GM12874 (cell line): ENCODE results near the gene FAM50A.

Experiments
- TF ChIP-seq, protein P1 (sequence below): IDR thresholded peaks from 2 replicates; pipeline ENCODE4 v1.5.1; 2011; ENCODE audit warnings: low read depth, mild to moderate bottlenecking, control low read depth, low read length, moderate library complexity; ENCODE audit not compliant: insufficient read depth

The FAM50A gene

DNA sequence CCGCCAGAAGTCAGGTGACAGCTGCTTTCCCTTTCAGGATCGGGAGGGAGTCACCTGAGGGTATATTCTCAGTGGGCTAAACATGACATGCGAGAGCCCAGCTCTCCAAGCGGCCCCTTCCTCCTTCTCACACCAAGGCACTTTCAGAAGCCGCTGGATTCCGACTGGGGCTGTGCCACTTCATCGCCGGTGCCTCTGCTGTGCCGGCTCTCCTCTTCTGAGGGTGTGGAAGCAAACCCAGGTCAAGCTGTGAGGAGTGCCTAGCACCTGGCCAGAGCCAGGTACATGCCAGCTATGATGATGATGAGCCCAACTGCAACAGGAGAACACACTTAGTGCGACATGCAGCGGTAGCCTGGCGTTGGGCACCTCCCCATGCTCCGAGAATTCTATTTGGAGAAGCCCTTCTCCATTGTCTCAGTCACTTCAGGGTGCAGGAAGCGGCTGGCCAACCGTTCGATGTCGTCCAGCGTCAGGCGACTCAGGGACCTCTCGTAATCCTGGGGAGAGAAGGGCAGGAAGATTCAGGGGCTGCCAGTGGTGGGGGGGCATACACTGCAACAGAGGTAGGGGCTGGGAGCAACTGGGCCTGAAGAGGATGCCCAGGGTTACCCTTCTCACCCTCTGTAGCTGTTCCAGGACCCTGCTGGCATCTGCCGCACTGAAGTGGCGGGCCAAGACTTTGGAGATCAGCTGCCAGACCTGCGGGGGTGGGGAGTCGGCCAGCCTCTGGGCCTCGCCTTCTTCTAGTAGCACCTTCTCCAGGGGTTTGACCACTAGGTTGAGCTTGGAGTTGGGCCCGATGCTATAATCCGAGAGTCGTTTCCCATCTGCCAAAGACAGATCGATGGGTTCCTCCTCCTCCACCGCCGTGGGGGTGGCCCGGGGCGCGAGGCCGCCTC lies 41.5 kb downstream of the FAM50A start:
- TF ChIP-seq, protein P1, sequence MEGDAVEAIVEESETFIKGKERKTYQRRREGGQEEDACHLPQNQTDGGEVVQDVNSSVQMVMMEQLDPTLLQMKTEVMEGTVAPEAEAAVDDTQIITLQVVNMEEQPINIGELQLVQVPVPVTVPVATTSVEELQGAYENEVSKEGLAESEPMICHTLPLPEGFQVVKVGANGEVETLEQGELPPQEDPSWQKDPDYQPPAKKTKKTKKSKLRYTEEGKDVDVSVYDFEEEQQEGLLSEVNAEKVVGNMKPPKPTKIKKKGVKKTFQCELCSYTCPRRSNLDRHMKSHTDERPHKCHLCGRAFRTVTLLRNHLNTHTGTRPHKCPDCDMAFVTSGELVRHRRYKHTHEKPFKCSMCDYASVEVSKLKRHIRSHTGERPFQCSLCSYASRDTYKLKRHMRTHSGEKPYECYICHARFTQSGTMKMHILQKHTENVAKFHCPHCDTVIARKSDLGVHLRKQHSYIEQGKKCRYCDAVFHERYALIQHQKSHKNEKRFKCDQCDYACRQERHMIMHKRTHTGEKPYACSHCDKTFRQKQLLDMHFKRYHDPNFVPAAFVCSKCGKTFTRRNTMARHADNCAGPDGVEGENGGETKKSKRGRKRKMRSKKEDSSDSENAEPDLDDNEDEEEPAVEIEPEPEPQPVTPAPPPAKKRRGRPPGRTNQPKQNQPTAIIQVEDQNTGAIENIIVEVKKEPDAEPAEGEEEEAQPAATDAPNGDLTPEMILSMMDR, result no peak

DNA sequence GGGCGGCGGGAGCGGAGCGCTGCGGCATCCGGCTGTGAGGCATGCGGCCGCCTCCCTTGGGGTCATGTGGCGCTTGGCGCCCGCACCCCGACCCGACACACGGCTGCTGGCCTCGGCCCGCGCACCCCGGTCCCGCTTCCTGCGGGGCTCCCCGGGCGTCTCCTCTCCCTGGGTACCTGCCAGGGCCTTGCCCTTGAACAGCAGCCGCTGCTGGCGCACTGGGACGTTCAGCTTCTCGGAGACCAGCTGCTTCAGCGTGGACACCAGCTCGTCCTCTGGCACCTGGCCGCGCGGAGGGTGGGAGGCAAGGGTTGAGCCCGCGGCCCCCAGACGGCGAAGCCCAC lies 42.1 kb downstream of the FAM50A start:
- TF ChIP-seq, protein P1, result no peak

DNA sequence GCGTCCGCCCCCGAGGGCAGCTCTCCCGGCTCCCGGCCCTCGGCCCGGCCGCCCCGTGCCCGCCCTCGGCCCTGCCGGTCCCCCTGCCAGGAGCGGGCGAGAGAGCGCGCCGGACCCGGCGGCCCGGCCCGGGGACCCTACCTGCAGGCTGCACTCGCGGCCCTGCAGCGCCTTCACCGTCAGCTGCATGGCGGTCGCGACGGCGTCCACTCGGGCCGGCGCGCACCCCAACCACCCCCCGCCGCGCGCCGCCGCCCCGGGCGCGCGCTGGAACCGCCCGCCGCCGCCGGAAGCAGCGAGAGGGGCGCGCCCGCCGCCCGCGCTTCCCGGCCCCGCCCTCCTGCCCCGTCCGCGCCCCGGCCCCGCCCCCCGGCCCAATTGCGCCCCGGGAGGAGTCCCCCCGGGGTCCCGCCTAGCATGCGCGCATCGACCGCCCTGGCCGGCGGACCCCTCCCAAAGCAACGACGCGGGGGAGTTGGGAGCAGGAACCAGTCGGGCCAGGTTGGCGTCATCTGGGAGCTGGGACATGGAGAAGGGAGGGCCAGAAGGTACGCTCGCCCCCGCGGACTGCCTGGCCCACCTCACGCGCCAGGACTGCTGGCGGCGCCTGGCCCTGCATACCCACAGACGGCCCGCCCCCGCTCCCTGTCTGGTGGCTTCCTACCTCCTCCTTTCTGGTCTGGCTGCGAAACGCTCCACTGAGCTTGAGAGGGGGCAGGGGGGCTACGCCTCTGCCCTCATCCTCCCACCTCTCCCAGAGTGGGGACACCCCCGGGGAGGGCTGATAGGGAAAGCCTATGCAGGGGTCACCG lies 42.7 kb downstream of the FAM50A start, which contains the start of gene UBL4A:
Gene UBL4A, minus strand, starts transcription at position 220 of the 812 bp plus-strand sequence. Its CDS starts 31 bp downstream, at position 189.
- TF ChIP-seq, protein P1, result no peak

DNA sequence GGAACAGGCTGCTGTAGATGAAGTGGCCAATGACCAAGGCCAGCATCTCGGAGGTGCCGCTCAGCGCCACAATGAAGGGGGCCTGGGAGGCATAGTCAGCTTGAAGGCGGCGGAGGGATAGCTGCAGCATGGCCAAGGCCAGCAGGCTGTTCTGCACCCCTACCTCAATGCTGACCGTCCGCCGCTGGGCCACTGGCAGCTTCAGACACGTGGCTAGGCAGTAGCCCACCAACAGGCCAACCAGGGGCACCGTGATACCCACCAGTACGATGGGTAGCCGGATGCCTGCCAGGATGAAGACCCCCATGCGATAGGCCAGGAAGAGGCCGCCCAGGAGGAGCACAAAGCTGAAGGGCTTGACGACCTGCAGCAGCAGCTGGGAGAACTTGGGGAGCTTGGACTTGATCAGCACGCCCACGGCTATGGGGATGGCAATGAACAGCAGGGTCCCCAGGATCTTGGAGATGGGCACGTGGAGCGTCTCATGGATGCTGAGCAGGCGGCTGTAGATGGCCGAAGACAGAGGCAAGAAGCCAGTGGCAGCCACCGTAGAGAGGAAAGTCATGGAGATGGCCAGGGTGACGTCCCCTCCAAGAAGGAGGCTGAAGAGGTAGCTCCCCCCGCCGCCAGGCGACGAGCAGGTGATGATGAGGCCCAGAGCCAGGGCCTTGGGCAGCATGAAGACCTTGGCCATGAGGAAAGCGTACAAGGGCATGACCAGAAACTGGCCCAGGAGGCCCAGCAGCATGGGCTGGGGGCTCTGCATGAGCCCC lies 43.8 kb downstream of the FAM50A start:
- TF ChIP-seq, protein P1, result no peak

DNA sequence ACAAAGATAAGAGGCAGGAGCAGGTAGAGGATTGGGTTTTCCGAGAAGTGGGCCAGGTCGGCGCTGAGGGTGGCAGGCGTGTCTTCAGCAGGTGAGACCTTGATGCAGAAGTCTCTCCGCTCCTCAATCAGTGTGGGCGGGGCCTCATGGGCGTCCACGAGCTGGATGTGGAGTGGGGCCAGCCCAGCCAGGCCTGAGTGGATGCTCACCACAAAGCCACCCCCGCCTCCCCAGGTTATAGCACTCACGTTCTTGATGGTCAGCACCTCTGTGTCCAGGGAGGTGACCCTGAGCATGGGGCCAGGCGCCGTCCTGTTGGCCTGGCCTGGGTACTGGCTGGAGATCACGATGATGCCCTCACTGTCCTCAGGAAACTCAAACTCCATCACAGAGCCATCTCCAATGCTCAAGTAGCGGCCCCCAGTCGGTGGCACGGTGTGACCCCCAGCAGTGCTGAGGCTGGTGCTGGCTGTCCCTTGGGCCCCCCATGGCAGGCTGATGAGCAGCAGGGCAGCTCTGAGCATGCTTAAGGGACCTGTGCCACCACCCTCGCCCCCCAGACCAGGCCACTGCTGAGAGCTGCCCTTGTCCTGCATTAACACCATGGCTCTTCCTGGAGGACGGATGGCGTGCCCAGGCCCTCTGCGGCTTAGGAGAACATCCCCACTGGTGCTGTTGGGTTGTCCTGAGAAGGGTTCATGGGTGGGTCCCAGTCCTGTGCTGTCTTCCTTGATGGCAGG lies 44.6 kb downstream of the FAM50A start:
- TF ChIP-seq, protein P1, result no peak

DNA sequence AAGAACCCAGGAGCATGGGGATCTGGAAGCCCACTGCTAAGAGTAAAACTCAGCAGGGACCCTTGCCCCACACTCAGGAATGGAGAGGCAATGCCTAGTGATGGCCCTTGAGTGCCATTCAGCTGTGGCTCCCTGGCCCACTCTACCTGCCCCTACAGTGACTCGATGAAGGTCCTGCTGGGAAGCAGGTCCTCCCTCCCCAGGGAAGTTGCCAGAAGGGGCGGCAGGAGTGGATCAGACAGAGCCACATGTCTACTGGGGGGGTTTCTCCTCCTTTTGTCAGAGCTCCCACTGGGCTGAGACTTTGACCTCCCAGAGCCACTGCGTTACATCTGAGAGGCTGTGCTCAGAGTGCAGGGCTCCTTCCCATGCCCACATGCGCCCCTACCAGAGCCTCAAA lies 45.2 kb downstream of the FAM50A start:
- TF ChIP-seq, protein P1, result no peak
